ENCODE data around the gene KRTAP9-6.

DNA sequence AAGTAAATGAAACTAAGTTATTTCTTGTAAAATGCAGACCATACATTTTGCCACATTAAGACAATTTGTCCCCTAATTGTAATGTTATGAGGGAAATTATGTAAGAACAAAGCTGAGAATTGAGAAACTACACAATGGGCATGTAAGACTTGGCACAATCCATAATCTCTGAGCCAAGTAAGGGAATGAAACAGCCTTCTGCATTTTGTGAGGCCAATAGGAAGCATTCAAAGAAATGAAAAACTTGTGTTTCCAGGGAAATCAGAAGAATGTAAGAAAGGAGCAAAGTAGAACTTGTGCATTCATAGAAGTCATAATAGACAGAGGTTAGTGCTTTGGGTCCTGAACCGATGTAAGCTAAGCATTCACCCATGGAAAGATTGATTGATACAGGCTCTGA lies 13.9 kb upstream of the KRTAP9-6 start:
- TF ChIP-seq, protein P1, sequence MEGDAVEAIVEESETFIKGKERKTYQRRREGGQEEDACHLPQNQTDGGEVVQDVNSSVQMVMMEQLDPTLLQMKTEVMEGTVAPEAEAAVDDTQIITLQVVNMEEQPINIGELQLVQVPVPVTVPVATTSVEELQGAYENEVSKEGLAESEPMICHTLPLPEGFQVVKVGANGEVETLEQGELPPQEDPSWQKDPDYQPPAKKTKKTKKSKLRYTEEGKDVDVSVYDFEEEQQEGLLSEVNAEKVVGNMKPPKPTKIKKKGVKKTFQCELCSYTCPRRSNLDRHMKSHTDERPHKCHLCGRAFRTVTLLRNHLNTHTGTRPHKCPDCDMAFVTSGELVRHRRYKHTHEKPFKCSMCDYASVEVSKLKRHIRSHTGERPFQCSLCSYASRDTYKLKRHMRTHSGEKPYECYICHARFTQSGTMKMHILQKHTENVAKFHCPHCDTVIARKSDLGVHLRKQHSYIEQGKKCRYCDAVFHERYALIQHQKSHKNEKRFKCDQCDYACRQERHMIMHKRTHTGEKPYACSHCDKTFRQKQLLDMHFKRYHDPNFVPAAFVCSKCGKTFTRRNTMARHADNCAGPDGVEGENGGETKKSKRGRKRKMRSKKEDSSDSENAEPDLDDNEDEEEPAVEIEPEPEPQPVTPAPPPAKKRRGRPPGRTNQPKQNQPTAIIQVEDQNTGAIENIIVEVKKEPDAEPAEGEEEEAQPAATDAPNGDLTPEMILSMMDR (IDR thresholded peaks at IDR 0.05), result no peak
- no peak for TF ChIP-seq POLR2A (IDR thresholded peaks at IDR 0.05)
- TF ChIP-seq POLR2AphosphoS5 (IDR thresholded peaks at IDR 0.05), result no peak
